Measurements from ENCODE around the gene SARDH. TPM values are rescaled to one million over a fixed set of nuclear protein-coding genes. Genes with fewer than 3 reads are reported as not detected.

The SARDH gene
- total RNA-seq, 1 experiment from 2014 or later, result 5.6 TPM

- DNase-seq (ENCODE audit: low read depth, low spot score) (no peak), ATAC-seq (no peak)
- Histone ChIP-seq H3K9me3 (ENCODE audit: control insufficient read depth in 1 of 2, insufficient read depth in 1 of 2, low read depth in 1 of 2, low read length in 2 of 2) (peaks cover 3 to 7% of the 10 kb centered on the region in 2 experiments; a peak in 2 of 4 replicates), H3K4me2 (ENCODE audit: low read length) (no peak overlapping the region), H3K27ac (ENCODE audit: low read depth, low read length) (no peak overlapping the region), H3K9ac (ENCODE audit: low read length) (no peak overlapping the region), H3K27me3 (ENCODE audit: insufficient read depth, low read length) (no peaks in the 10 kb centered on the region), H3K36me3 (ENCODE audit: control insufficient read depth in 1 of 2, insufficient read depth in 2 of 2, low read length in 2 of 2) (peaks cover 4 to 21% of the 10 kb centered on the region in 2 experiments; a peak in 3 of 4 replicates), H4K20me1 (ENCODE audit: insufficient read depth) (no peaks in the 10 kb centered on the region), H3K9me2 (ENCODE audit: insufficient read depth) (no peaks in the 10 kb centered on the region), H3K4me3 (replicated peaks in 1 of 2; ENCODE audit: low read depth in 1 of 2, low read length in 2 of 2) (no peak overlapping the region), H3K79me2 (ENCODE audit: insufficient read depth, low read length) (no peaks in the 10 kb centered on the region), H2AFZ (ENCODE audit: low read depth, low read length, poor library complexity, severe bottlenecking) (no peak overlapping the region), H3K4me1 (ENCODE audit: control insufficient read depth in 1 of 2, insufficient read depth in 2 of 2, low read length in 2 of 2) (no peaks in the 10 kb centered on the region)
- no TSS peak for BruUV-seq (replicated peaks)
- RAD21 ChIA-PET (ENCODE audit: low non-redundant PET in 1 of 2, low total read pairs in 2 of 2, uncharacterized antibody in 2 of 2, unreplicated experiment in 2 of 2), result no interaction called here
- POLR2A ChIA-PET, result no interaction called here
- TF ChIP-seq EGR1 (IDR thresholded peaks at IDR 0.05; ENCODE audit: low read depth) (no peak), ATF3 (IDR thresholded peaks at IDR 0.05) (no peak), TCF7L2 (IDR thresholded peaks at IDR 0.05; ENCODE audit: borderline replicate concordance, extremely low read depth, insufficient read depth, insufficient read length) (no peak), ZBTB33 (IDR thresholded peaks at IDR 0.05; ENCODE audit: extremely low read depth, insufficient replicate concordance, low read length) (no peak), CBX3 (IDR thresholded peaks at IDR 0.05; ENCODE audit: low read depth) (no peak), JUND (IDR thresholded peaks at IDR 0.05) (no peak), POLR2A (IDR thresholded peaks at IDR 0.05; ENCODE audit: borderline replicate concordance, extremely low read depth, insufficient read depth, insufficient read length) (no peak), MAX (IDR thresholded peaks at IDR 0.05) (no peak), CTCF (IDR thresholded peaks at IDR 0.05 in 2 of 3, conservative IDR thresholded peaks at IDR 0.05 in 1 of 3; ENCODE audit: borderline replicate concordance in 1 of 3, insufficient read depth in 1 of 3, low read depth in 2 of 3, low read length in 2 of 3) (no peak), EZH2phosphoT487 (IDR thresholded peaks at IDR 0.05; ENCODE audit: borderline replicate concordance) (no peak), SP1 (IDR thresholded peaks at IDR 0.05; ENCODE audit: low read depth) (no peak), ZNF274 (IDR thresholded peaks at IDR 0.05; ENCODE audit: low read depth, low read length) (no peak), CEBPB (IDR thresholded peaks at IDR 0.05; ENCODE audit: low read depth) (no peak), SRF (IDR thresholded peaks at IDR 0.05; ENCODE audit: low read depth) (no peak), SIN3A (IDR thresholded peaks at IDR 0.05; ENCODE audit: low read depth) (no peak), EZH2 (IDR thresholded peaks at IDR 0.05) (no peak), RAD21 (IDR thresholded peaks at IDR 0.05; ENCODE audit: low read depth) (no peak), POLR2AphosphoS5 (IDR thresholded peaks at IDR 0.05; ENCODE audit: low read depth, low read length) (no peak), REST (IDR thresholded peaks at IDR 0.05; ENCODE audit: low read depth) (no peak), YY1 (IDR thresholded peaks at IDR 0.05; ENCODE audit: extremely low read depth, insufficient replicate concordance, low read depth, low read length) (no peak)
- CTCF ChIA-PET, result no interaction called here
- intact Hi-C loops (cut with micrococcal nuclease), result no loop called here
Measured at GRCh38 chr9:133767008-133767407, 28.9 kb upstream of the SARDH start.

All from HCT116 (cell line).